HEK293 (cell line): ENCODE measurements around the gene SLC16A4.

Experiments
- CTCF ChIA-PET: fragments of 350-600 bp; formaldehyde crosslinking; extraction: SDS; loops from one replicate; lab custom pipeline; 2021; ENCODE audit warnings: antibody characterized with exemption; lab: Yijun Ruan, JAX
- POLR2A ChIA-PET: fragments of 300-600 bp; formaldehyde crosslinking; extraction: SDS; loops from one replicate; lab custom pipeline; 2020; ENCODE audit warnings: antibody characterized with exemption, inconsistent platforms; lab: Yijun Ruan, JAX
- H3K27ac ChIP-seq: fragments of 200-500 bp; sonication (Bioruptor generic); 2 replicates; pipeline ENCODE4 v1.5.1; 2014; ENCODE audit warnings: low read depth, low read length, control low read depth, inconsistent platforms; ENCODE audit errors: extremely low read depth
- H3K36me3 ChIP-seq, 2 experiments: fragments of 200-500 bp in 1 of 2; sonication (Bioruptor generic) in 1 of 2; 1 replicate in 1 of 2; 2 replicates in 1 of 2; pipeline ENCODE4 v1.5.1; 2014 to 2017; ENCODE audit warnings: inconsistent platforms in 2 of 2, low read length in 2 of 2; ENCODE audit not compliant: control insufficient read depth in 2 of 2, insufficient read depth in 1 of 2
- H3K4me1 ChIP-seq: fragments of 200-500 bp; sonication (Bioruptor generic); 2 replicates; pipeline ENCODE4 v1.5.1; 2014; ENCODE audit warnings: mild to moderate bottlenecking, low read length, inconsistent platforms; ENCODE audit not compliant: control insufficient read depth, insufficient read depth
- H3K4me3 ChIP-seq: 2 replicates; pipeline ENCODE4 v1.5.1; 2011; ENCODE audit warnings: low read depth, mild to moderate bottlenecking, control low read depth, low read length, moderate library complexity
- H3K9me3 ChIP-seq: fragments of 200-500 bp; sonication (Bioruptor generic); 2 replicates; pipeline ENCODE4 v1.5.1; 2014; ENCODE audit warnings: low read depth, low read length, inconsistent platforms; ENCODE audit not compliant: control insufficient read depth, insufficient read depth
- GLIS1 ChIP-seq: fragments of 450-650 bp; formaldehyde crosslinking; IDR thresholded peaks from 2 replicates; pipeline ENCODE4 v1.5.1; 2016; ENCODE audit warnings: missing biosample characterization, missing genetic modification characterization
- HOXD13 ChIP-seq: sonication (generic); formaldehyde crosslinking; IDR thresholded peaks from 2 replicates; pipeline ENCODE4 v1.8.0; 2022; ENCODE audit warnings: missing genetic modification reagents, borderline replicate concordance
- IKZF3 ChIP-seq: fragments of 450-650 bp; IDR thresholded peaks from 2 replicates; pipeline ENCODE4 v1.5.0; 2018; ENCODE audit warnings: missing biosample characterization, mild to moderate bottlenecking, missing genetic modification characterization, moderate library complexity
- PRDM1 ChIP-seq: fragments of 450-650 bp; formaldehyde crosslinking; IDR thresholded peaks from 2 replicates; pipeline ENCODE4; 2016; ENCODE audit warnings: missing biosample characterization, missing genetic modification characterization
- PRDM4 ChIP-seq: fragments of 450-650 bp; formaldehyde crosslinking; IDR thresholded peaks from 2 replicates; pipeline ENCODE4 v1.5.1; 2017; ENCODE audit warnings: missing biosample characterization, missing genetic modification characterization
- SALL2 ChIP-seq: fragments of 450-650 bp; formaldehyde crosslinking; IDR thresholded peaks from 2 replicates; pipeline ENCODE4 v1.5.0; 2017; ENCODE audit warnings: missing biosample characterization, mild to moderate bottlenecking, missing genetic modification characterization, borderline replicate concordance
- WT1 ChIP-seq: fragments of 450-650 bp; formaldehyde crosslinking; IDR thresholded peaks from 2 replicates; pipeline ENCODE4 v1.5.1; 2016; ENCODE audit warnings: missing biosample characterization, missing genetic modification characterization
- ZBTB49 ChIP-seq: fragments of 450-650 bp; formaldehyde crosslinking; IDR thresholded peaks from 2 replicates; pipeline ENCODE4 v1.5.1; 2016; ENCODE audit warnings: missing biosample characterization, missing genetic modification characterization, low read depth
- ZFHX2 ChIP-seq: fragments of 450-650 bp; formaldehyde crosslinking; conservative IDR thresholded peaks from 2 replicates; pipeline ENCODE4 v1.5.1; 2016; ENCODE audit warnings: missing biosample characterization, missing genetic modification characterization
- ZNF114 ChIP-seq: fragments of 450-650 bp; formaldehyde crosslinking; IDR thresholded peaks from 2 replicates; pipeline ENCODE4 v1.5.0; 2017; ENCODE audit warnings: missing biosample characterization, missing genetic modification characterization
- ZNF146 ChIP-seq: fragments of 450-650 bp; formaldehyde crosslinking; IDR thresholded peaks from 2 replicates; pipeline ENCODE4 v1.5.1; 2016; ENCODE audit warnings: missing biosample characterization, missing genetic modification characterization
- ZNF175 ChIP-seq: fragments of 450-650 bp; formaldehyde crosslinking; IDR thresholded peaks from 2 replicates; pipeline ENCODE4 v1.5.1; 2016; ENCODE audit warnings: missing biosample characterization, missing genetic modification characterization
- ZNF248 ChIP-seq: fragments of 450-650 bp; formaldehyde crosslinking; IDR thresholded peaks from 2 replicates; pipeline ENCODE4 v1.5.1; 2017; ENCODE audit warnings: missing biosample characterization, missing genetic modification characterization
- ZNF274 ChIP-seq, 2 experiments: fragments of 200-500 bp in 1 of 2; fragments of 450-650 bp in 1 of 2; sonication (Bioruptor generic) in 1 of 2; formaldehyde crosslinking in 1 of 2; IDR thresholded peaks; 2 replicates each; pipeline versions ENCODE4 v1.5.1 to v1.6.1; 2014 to 2016; ENCODE audit warnings: borderline replicate concordance in 1 of 2, inconsistent platforms in 1 of 2, low read length in 1 of 2, missing biosample characterization in 1 of 2, missing genetic modification characterization in 1 of 2
- ZNF514 ChIP-seq: fragments of 450-650 bp; formaldehyde crosslinking; IDR thresholded peaks from 2 replicates; pipeline ENCODE4 v1.5.1; 2016; ENCODE audit warnings: missing biosample characterization, missing genetic modification characterization
- ZNF530 ChIP-seq: fragments of 450-650 bp; formaldehyde crosslinking; IDR thresholded peaks from 2 replicates; pipeline ENCODE4 v1.5.1; 2016; ENCODE audit warnings: low read depth, missing biosample characterization, missing genetic modification characterization
- ZNF585B ChIP-seq: fragments of 450-650 bp; formaldehyde crosslinking; IDR thresholded peaks from 2 replicates; pipeline ENCODE4 v1.5.1; 2016; ENCODE audit warnings: missing biosample characterization, missing genetic modification characterization
- ZNF629 ChIP-seq: fragments of 450-650 bp; formaldehyde crosslinking; IDR thresholded peaks from 2 replicates; pipeline ENCODE4 v1.5.1; 2017; ENCODE audit warnings: missing biosample characterization, missing genetic modification characterization
- ZNF670 ChIP-seq: fragments of 450-650 bp; formaldehyde crosslinking; IDR thresholded peaks from 2 replicates; pipeline ENCODE4 v1.5.1; 2016; ENCODE audit warnings: missing biosample characterization, missing genetic modification characterization, low read depth
- ZNF830 ChIP-seq: fragments of 450-650 bp; IDR thresholded peaks from 2 replicates; pipeline ENCODE4 v1.5.0; 2018; ENCODE audit warnings: missing biosample characterization, missing genetic modification characterization, low read depth, mild to moderate bottlenecking, moderate library complexity
- ZNF843 ChIP-seq: fragments of 450-650 bp; formaldehyde crosslinking; IDR thresholded peaks from 2 replicates; pipeline ENCODE4 v1.5.1; 2016; ENCODE audit warnings: missing biosample characterization, missing genetic modification characterization
- ZSCAN18 ChIP-seq: fragments of 450-650 bp; formaldehyde crosslinking; IDR thresholded peaks from 2 replicates; pipeline ENCODE4 v1.5.1; 2016; ENCODE audit warnings: missing biosample characterization, missing genetic modification characterization
- TF ChIP-seq, protein P1 (sequence below): fragments of 450-650 bp; formaldehyde crosslinking; IDR thresholded peaks from 2 replicates; pipeline ENCODE4 v1.5.1; 2016; ENCODE audit warnings: missing biosample characterization, missing genetic modification characterization
- TF ChIP-seq, protein P2 (sequence below): fragments of 450-650 bp; formaldehyde crosslinking; IDR thresholded peaks from 2 replicates; pipeline ENCODE4 v1.5.1; 2016; ENCODE audit warnings: missing biosample characterization, missing genetic modification characterization

SLC16A4 gene

GRCh38 chr1:110390692-110391245 is at the start of gene SLC16A4:
SLC16A4 (minus strand) TSS chr1:110391026; CDS start chr1:110389323, 1,703 bp downstream.
- CTCF ChIA-PET: interaction anchor here (0.6 kb wide), 1 partner anchor 1097 kb away, joined by 3 read pairs; no protein-coding TSS in a partner anchor
- Histone ChIP-seq H3K36me3 (peaks cover 0 to 29% of the 10 kb centered on the region in 2 experiments; a peak in 2 of 3 replicates), H3K4me1 (no peaks in the 10 kb centered on the region; the same call in 1 of the 2 replicates), H3K4me3 (peak within 1 kb of the TSS; percentile 7), H3K27ac (no peak within 1 kb of the TSS), H3K9me3 (no peaks in the 10 kb centered on the region)
- POLR2A ChIA-PET: interaction anchor here (1.1 to 1.7 kb wide), 2 partner anchors 17 to 52 kb away, joined by 3 to 10 read pairs; partner anchors contain the start of gene RBM15
- no peak for TF ChIP-seq ZNF248 (tag by site-specific recombination)
- no peak for TF ChIP-seq ZSCAN18 (tag by site-specific recombination)
- no peak for TF ChIP-seq ZNF114
- no peak for TF ChIP-seq ZNF514
- TF ChIP-seq, protein P1, sequence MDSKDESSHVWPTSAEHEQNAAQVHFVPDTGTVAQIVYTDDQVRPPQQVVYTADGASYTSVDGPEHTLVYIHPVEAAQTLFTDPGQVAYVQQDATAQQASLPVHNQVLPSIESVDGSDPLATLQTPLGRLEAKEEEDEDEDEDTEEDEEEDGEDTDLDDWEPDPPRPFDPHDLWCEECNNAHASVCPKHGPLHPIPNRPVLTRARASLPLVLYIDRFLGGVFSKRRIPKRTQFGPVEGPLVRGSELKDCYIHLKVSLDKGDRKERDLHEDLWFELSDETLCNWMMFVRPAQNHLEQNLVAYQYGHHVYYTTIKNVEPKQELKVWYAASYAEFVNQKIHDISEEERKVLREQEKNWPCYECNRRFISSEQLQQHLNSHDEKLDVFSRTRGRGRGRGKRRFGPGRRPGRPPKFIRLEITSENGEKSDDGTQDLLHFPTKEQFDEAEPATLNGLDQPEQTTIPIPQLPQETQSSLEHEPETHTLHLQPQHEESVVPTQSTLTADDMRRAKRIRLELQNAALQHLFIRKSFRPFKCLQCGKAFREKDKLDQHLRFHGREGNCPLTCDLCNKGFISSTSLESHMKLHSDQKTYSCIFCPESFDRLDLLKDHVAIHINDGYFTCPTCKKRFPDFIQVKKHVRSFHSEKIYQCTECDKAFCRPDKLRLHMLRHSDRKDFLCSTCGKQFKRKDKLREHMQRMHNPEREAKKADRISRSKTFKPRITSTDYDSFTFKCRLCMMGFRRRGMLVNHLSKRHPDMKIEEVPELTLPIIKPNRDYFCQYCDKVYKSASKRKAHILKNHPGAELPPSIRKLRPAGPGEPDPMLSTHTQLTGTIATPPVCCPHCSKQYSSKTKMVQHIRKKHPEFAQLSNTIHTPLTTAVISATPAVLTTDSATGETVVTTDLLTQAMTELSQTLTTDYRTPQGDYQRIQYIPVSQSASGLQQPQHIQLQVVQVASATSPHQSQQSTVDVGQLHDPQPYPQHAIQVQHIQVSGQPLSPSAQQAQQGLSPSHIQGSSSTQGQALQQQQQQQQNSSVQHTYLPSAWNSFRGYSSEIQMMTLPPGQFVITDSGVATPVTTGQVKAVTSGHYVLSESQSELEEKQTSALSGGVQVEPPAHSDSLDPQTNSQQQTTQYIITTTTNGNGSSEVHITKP (tag by site-specific recombination): peak; percentile 88
- no peak for TF ChIP-seq ZNF146
- TF ChIP-seq ZBTB49 (tag by site-specific recombination): no peak
- no peak for TF ChIP-seq PRDM1 (tag by site-specific recombination)
- TF ChIP-seq IKZF3 (tag by site-specific recombination): 0 out of 2 replicates have a peak, but pooled peaks have one; percentile 4
- no peak for TF ChIP-seq SALL2 (tag by site-specific recombination)
- TF ChIP-seq ZNF670 (tag by site-specific recombination): no peak
- TF ChIP-seq PRDM4 (tag by site-specific recombination): peak; percentile 35; the same call in 1 of the 2 replicates
- TF ChIP-seq ZNF830 (tag by site-specific recombination): no peak
- no peak for TF ChIP-seq ZNF843 (tag by site-specific recombination)
- peak; percentile 37; the same call in 1 of the 2 replicates for TF ChIP-seq ZFHX2 (tag by site-specific recombination)
- no peak for TF ChIP-seq GLIS1 (tag by site-specific recombination)
- TF ChIP-seq ZNF585B (tag by site-specific recombination): no peak
- no peak for TF ChIP-seq ZNF530 (tag by site-specific recombination)
- TF ChIP-seq ZNF274 (IDR thresholded peaks at IDR 0.05; ENCODE audit: low read length): no peak
- TF ChIP-seq ZNF274 (tag by site-specific recombination; IDR thresholded peaks at IDR 0.05; ENCODE audit: borderline replicate concordance): no peak
- TF ChIP-seq ZNF629 (tag by site-specific recombination): peak; percentile 38; the same call in 1 of the 2 replicates
- TF ChIP-seq WT1: peak; percentile 29; the same call in 1 of the 2 replicates
- TF ChIP-seq, protein P2, sequence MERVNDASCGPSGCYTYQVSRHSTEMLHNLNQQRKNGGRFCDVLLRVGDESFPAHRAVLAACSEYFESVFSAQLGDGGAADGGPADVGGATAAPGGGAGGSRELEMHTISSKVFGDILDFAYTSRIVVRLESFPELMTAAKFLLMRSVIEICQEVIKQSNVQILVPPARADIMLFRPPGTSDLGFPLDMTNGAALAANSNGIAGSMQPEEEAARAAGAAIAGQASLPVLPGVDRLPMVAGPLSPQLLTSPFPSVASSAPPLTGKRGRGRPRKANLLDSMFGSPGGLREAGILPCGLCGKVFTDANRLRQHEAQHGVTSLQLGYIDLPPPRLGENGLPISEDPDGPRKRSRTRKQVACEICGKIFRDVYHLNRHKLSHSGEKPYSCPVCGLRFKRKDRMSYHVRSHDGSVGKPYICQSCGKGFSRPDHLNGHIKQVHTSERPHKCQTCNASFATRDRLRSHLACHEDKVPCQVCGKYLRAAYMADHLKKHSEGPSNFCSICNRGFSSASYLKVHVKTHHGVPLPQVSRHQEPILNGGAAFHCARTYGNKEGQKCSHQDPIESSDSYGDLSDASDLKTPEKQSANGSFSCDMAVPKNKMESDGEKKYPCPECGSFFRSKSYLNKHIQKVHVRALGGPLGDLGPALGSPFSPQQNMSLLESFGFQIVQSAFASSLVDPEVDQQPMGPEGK (tag by site-specific recombination): peak; percentile 42; the same call in 1 of the 2 replicates
- no peak for TF ChIP-seq ZNF175 (tag by site-specific recombination)
- TF ChIP-seq HOXD13 (CRISPR knock-in tag): no peak
